CD4-positive, alpha-beta T cell (primary cell): ENCODE results near the gene ZFPL1. TPM values are rescaled to one million over a fixed set of nuclear protein-coding genes. Genes with fewer than 3 reads are reported as not detected.

Experiments used
- ATAC-seq: fragments of 200-7000 bp; cut with Tn5 transposase; one replicate; pipeline ENCODE4 v1.10.0; 2022; ENCODE audit warnings: mild to moderate bottlenecking; ENCODE audit not compliant: poor library complexity
- CTCF ChIA-PET: fragments of 350-600 bp; sonication (Branson Sonifier 250); formaldehyde crosslinking; loops from one replicate; lab custom pipeline; 2021; ENCODE audit warnings: antibody characterized with exemption, inconsistent platforms; lab: Charles Lee
- POLR2A ChIA-PET: fragments of 350-600 bp; sonication (Branson Sonifier 250); formaldehyde crosslinking; loops from one replicate; lab custom pipeline; 2021; ENCODE audit warnings: antibody characterized with exemption, inconsistent platforms; lab: Charles Lee
- DNase-seq, 14 experiments: peaks; one replicate each; pipeline ENCODE4 v3.0.0-alpha.2; 2013 to 2020; ENCODE audit warnings: mixed read lengths in 2 of 14
- H3K27ac ChIP-seq, 2 donors: one replicate each; pipeline versions ENCODE4 v1.5.1 to v1.7.0; 2013; ENCODE audit warnings: low read length in 2 of 2, low read depth in 1 of 2, mild to moderate bottlenecking in 1 of 2
- H3K27me3 ChIP-seq, 2 experiments: 1 replicate in 1 of 2; 2 replicates in 1 of 2; pipeline versions ENCODE4 v1.6.1 to v1.7.0; 2013; ENCODE audit warnings: low read length in 2 of 2, control low read depth in 1 of 2, mild to moderate bottlenecking in 1 of 2, moderate library complexity in 1 of 2; ENCODE audit not compliant: insufficient read depth in 2 of 2, control insufficient read depth in 1 of 2
- H3K36me3 ChIP-seq: one replicate; pipeline ENCODE4 v1.6.1; 2013; ENCODE audit warnings: low read length, control low read depth; ENCODE audit not compliant: insufficient read depth
- H3K4me1 ChIP-seq: one replicate; pipeline ENCODE4 v1.6.1; 2013; ENCODE audit warnings: low read length, control low read depth; ENCODE audit not compliant: insufficient read depth
- H3K4me3 ChIP-seq: one replicate; pipeline ENCODE4 v1.5.1; 2013; ENCODE audit warnings: mild to moderate bottlenecking, low read length, moderate library complexity
- H3K9me3 ChIP-seq, 2 experiments: 1 replicate in 1 of 2; 2 replicates in 1 of 2; pipeline versions ENCODE4 v1.6.1 to v1.7.0; 2013; ENCODE audit warnings: low read length in 2 of 2, mild to moderate bottlenecking in 2 of 2, control low read depth in 1 of 2, moderate library complexity in 1 of 2; ENCODE audit not compliant: control insufficient read depth in 1 of 2, insufficient read depth in 1 of 2
- H3K27ac Mint-ChIP-seq: one replicate; pipeline ENCODE4 v1.8.0; 2020; ENCODE audit warnings: mixed read lengths
- H3K27me3 Mint-ChIP-seq: one replicate; pipeline ENCODE4 v1.8.0; 2021; ENCODE audit warnings: mixed read lengths
- H3K36me3 Mint-ChIP-seq: one replicate; pipeline ENCODE4 v1.8.0; 2021; ENCODE audit warnings: low read depth, mixed read lengths
- H3K4me1 Mint-ChIP-seq: one replicate; pipeline ENCODE4 v1.8.0; 2021; ENCODE audit warnings: low read depth, mixed read lengths
- H3K4me3 Mint-ChIP-seq: one replicate; pipeline ENCODE4 v1.8.0; 2020; ENCODE audit warnings: mild to moderate bottlenecking, mixed read lengths
- H3K9me3 Mint-ChIP-seq: one replicate; pipeline ENCODE4 v1.8.0; 2020; ENCODE audit warnings: mixed read lengths
- intact Hi-C, 2 experiments: fragments of 100-400 bp; cut with DNase I in 1 of 2; cut with micrococcal nuclease in 1 of 2; formaldehyde crosslinking; loops; one replicate each; pipeline versions ENCODE4 v1.15.1 to v1.9.0; 2023 to 2025; cut with DNase I, micrococcal nuclease
- total RNA-seq, 174 experiments: library from RNA in 2 of 174; stranded (reverse) in 2 of 174; gene quantifications; one replicate each; pipeline ENCODE4 v1.2.3 and lab custom pipeline; 2021 to 2026
- TF ChIP-seq, protein P1 (sequence below): fragments of 200-600 bp; IDR thresholded peaks from one replicate; pipeline ENCODE4 v1.8.0; 2022; ENCODE audit warnings: antibody characterized with exemption, mild to moderate bottlenecking

Gene ZFPL1
- total RNA-seq, 2 experiments from 2014 or later = 46.2 to 47.7 TPM

DNA sequence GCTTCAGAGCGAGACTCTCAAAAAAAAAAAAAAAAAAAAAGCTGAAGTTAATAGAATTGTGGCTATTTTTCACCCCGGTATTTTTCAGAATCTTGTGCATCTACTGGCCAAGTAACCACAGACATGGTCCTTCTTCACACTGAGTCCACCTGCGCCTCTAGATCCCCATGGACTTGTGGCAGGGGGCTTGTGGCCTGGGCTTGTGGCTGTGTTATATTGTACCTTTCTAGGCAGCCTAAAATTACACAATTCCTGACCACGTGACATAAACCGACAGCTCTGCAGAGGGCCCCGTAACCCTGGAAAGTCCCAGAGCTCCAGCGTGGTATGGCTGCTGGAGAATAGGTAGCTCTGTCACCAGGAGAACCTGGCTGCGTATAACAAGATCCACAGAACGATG lies 14.8 kb upstream of the ZFPL1 start:
- ATAC-seq (no peak), DNase-seq (no peak)
- Mint-ChIP-seq H3K4me1 (no peaks in the 10 kb centered on the region), H3K4me3 (no peak overlapping the region), H3K27me3 (no peaks in the 10 kb centered on the region), H3K9me3 (no peaks in the 10 kb centered on the region), H3K36me3 (no peaks in the 10 kb centered on the region), H3K27ac (no peak overlapping the region)
- no peak overlapping the region for H3K4me3 ChIP-seq
- no peaks in the 10 kb centered on the region for H3K4me1 ChIP-seq
- no peaks in the 10 kb centered on the region for H3K27me3 ChIP-seq
- POLR2A ChIA-PET = no interaction called here
- CTCF ChIA-PET = no interaction called here
- intact Hi-C loops = no loop called here
- no peaks in the 10 kb centered on the region for H3K9me3 ChIP-seq
- H3K27ac ChIP-seq = no peak overlapping the region
- H3K36me3 ChIP-seq = no peaks in the 10 kb centered on the region
- TF ChIP-seq, protein P1, sequence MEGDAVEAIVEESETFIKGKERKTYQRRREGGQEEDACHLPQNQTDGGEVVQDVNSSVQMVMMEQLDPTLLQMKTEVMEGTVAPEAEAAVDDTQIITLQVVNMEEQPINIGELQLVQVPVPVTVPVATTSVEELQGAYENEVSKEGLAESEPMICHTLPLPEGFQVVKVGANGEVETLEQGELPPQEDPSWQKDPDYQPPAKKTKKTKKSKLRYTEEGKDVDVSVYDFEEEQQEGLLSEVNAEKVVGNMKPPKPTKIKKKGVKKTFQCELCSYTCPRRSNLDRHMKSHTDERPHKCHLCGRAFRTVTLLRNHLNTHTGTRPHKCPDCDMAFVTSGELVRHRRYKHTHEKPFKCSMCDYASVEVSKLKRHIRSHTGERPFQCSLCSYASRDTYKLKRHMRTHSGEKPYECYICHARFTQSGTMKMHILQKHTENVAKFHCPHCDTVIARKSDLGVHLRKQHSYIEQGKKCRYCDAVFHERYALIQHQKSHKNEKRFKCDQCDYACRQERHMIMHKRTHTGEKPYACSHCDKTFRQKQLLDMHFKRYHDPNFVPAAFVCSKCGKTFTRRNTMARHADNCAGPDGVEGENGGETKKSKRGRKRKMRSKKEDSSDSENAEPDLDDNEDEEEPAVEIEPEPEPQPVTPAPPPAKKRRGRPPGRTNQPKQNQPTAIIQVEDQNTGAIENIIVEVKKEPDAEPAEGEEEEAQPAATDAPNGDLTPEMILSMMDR = no peak

DNA sequence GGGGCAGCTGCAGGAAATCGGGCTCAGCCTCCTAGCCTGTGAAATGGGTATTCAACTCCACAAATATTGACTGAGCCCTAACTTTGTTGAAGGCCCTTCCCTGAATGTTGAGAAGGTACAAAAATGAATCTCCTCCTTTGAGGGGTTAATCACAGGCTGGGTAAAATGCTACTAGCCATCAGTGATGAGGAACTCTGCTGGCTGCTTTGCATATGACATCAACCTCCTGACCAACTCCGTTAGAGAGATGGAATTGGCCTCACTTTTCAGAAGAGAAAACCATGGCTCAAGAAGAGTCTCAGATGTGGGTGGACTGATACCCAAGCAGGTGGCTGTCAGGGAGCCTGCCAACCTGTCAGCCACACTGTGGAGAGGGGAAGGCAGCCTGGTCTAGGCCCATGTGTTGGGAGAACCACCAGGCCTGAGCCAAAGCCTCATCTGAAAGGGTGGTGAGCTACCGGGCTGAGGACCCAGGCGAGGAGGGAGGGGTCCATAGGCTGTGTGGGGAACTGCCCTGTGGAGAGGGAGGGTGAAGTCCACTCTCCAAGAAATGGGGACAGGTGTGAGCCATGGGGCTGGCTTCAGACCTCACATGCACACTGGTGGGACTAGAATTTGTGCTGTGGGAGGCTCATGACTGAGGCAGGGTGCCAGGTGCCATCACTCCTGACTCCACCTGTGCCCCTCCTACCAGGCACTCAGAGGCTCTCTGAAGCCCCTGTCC lies 12.0 kb upstream of the ZFPL1 start:
- no peaks in the 10 kb centered on the region for H3K4me1 Mint-ChIP-seq
- H3K36me3 ChIP-seq = no peaks in the 10 kb centered on the region
- H3K4me3 ChIP-seq = no peak overlapping the region
- no peaks in the 10 kb centered on the region for H3K9me3 Mint-ChIP-seq
- H3K36me3 Mint-ChIP-seq = no peaks in the 10 kb centered on the region
- H3K9me3 ChIP-seq = no peaks in the 10 kb centered on the region
- no peak overlapping the region for H3K27ac Mint-ChIP-seq
- DNase-seq (no peak), ATAC-seq (no peak)
- ChIA-PET POLR2A (no interaction called here), CTCF (no interaction called here)
- H3K27me3 ChIP-seq = no peaks in the 10 kb centered on the region
- intact Hi-C loops = no loop called here
- no peak overlapping the region for H3K27ac ChIP-seq
- H3K4me3 Mint-ChIP-seq = no peak overlapping the region
- no peaks in the 10 kb centered on the region for H3K4me1 ChIP-seq
- no peaks in the 10 kb centered on the region for H3K27me3 Mint-ChIP-seq
- TF ChIP-seq, protein P1 = no peak

DNA sequence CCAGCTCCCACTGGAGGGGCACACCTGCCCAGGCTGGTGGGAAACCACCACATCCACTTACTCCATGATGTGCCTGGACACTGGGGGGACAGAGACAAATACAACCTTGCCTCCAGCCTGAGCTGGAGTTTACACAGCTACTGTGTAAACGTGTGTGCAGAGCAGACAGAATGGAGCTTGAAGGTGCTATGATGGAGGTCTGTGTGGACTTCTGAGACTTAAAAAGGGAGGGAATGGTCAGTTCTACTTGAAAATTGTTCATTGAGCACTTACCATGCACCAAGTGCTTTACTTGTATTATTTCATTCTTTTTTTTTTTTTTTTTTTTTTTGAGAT lies 11.4 kb upstream of the ZFPL1 start:
- ATAC-seq = no peak
- Mint-ChIP-seq H3K27me3 (no peaks in the 10 kb centered on the region), H3K4me1 (no peaks in the 10 kb centered on the region), H3K27ac (no peak overlapping the region), H3K9me3 (no peaks in the 10 kb centered on the region), H3K4me3 (no peak overlapping the region), H3K36me3 (no peaks in the 10 kb centered on the region)
- no peaks in the 10 kb centered on the region for H3K4me1 ChIP-seq
- H3K36me3 ChIP-seq = no peaks in the 10 kb centered on the region
- ChIA-PET CTCF (no interaction called here), POLR2A (no interaction called here)
- intact Hi-C loops = no loop called here
- no peak for DNase-seq
- no peaks in the 10 kb centered on the region for H3K9me3 ChIP-seq
- TF ChIP-seq, protein P1 = no peak
- H3K4me3 ChIP-seq = no peak overlapping the region
- no peaks in the 10 kb centered on the region for H3K27me3 ChIP-seq
- H3K27ac ChIP-seq = no peak overlapping the region
